ENCODE measurements around the gene LRP8.

Gene LRP8

DNA sequence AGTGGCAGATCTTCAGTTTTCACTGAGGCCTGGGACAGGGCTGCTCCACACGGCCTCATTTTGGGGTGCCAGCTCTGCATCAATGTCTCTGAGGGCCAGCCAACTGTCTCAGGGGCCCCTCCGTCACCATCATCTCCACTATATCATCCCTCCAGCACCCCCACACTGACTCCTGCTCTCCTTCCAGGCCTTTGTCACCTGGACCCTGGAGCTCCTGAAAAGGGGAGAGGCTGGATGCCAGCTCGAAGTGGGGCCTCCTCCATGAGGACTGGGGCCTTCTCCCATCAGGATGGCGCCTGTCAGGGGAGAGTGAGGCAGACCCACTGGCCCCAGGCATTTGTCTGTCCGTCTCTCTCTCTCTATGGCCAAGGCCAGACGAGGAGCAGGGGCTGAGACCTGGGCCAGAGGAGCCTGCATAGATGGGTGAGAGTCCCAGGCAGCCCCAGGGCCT is 44.7 kb upstream of the LRP8 start:
- no peak for DNase-seq
- H3K36me3 ChIP-seq (replicated peaks; ENCODE audit: insufficient read depth, low read length): no peaks in the 10 kb centered on the region
- no peaks in the 10 kb centered on the region for H3F3A ChIP-seq (ENCODE audit: insufficient read depth, low read length)
- TF ChIP-seq, protein P1, sequence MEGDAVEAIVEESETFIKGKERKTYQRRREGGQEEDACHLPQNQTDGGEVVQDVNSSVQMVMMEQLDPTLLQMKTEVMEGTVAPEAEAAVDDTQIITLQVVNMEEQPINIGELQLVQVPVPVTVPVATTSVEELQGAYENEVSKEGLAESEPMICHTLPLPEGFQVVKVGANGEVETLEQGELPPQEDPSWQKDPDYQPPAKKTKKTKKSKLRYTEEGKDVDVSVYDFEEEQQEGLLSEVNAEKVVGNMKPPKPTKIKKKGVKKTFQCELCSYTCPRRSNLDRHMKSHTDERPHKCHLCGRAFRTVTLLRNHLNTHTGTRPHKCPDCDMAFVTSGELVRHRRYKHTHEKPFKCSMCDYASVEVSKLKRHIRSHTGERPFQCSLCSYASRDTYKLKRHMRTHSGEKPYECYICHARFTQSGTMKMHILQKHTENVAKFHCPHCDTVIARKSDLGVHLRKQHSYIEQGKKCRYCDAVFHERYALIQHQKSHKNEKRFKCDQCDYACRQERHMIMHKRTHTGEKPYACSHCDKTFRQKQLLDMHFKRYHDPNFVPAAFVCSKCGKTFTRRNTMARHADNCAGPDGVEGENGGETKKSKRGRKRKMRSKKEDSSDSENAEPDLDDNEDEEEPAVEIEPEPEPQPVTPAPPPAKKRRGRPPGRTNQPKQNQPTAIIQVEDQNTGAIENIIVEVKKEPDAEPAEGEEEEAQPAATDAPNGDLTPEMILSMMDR (IDR thresholded peaks at IDR 0.05; ENCODE audit: low read length): no peak
- no peak for TF ChIP-seq EZH2phosphoT487 (IDR thresholded peaks at IDR 0.05; ENCODE audit: low read length)
- no peak for TF ChIP-seq EZH2 (optimal IDR thresholded peaks at IDR 0.05; ENCODE audit: low read depth, low read length)
- H3K79me2 ChIP-seq (ENCODE audit: low read length): no peaks in the 10 kb centered on the region
- H3K9ac ChIP-seq (ENCODE audit: low read length): no peak overlapping the region
- H4K20me1 ChIP-seq (ENCODE audit: insufficient read depth, low read length): no peaks in the 10 kb centered on the region
- H3K4me3 ChIP-seq (ENCODE audit: low read length): no peak overlapping the region
- H2AFZ ChIP-seq (ENCODE audit: low read length): no peak overlapping the region
- H3K9me2 ChIP-seq (replicated peaks; ENCODE audit: insufficient read depth, low read length): no peaks in the 10 kb centered on the region
- H3K9me3 ChIP-seq (replicated peaks; ENCODE audit: insufficient read depth, low read length): no peaks in the 10 kb centered on the region
- no peak overlapping the region for H3K27ac ChIP-seq (ENCODE audit: low read length)
- peaks cover 8% of the 10 kb centered on the region for H3K4me1 ChIP-seq (ENCODE audit: low read length)
- no peaks in the 10 kb centered on the region for H3K27me3 ChIP-seq (replicated peaks; ENCODE audit: insufficient read depth, low read length)
- H3K4me2 ChIP-seq (ENCODE audit: low read depth, low read length): no peak overlapping the region

DNA sequence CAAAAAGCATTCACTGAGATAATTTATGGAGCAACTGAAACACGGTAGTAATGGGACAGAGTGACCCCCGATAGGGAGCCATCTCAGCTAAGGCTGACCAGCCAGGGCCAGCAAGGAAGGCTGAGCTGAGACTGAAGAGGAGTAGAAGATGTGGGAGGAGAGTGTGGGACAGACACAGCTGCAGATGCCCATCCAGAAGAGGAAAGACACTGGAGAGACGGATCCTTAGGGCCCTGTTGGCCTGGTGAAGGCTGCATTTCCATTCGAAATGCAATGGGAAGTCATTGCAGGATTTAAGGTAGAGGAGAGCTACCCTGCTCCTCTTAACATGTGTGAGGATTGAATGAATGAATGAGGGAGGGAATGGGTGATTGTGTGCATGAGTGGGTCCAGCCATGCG is 44.0 kb upstream of the LRP8 start:
- no peak overlapping the region for H3K27ac ChIP-seq (ENCODE audit: low read length)
- no peak overlapping the region for H3K9ac ChIP-seq (ENCODE audit: low read length)
- H3F3A ChIP-seq (ENCODE audit: insufficient read depth, low read length): no peaks in the 10 kb centered on the region
- no peaks in the 10 kb centered on the region for H3K9me3 ChIP-seq (replicated peaks; ENCODE audit: insufficient read depth, low read length)
- H2AFZ ChIP-seq (ENCODE audit: low read length): no peak overlapping the region
- TF ChIP-seq EZH2phosphoT487 (IDR thresholded peaks at IDR 0.05; ENCODE audit: low read length) (no peak), EZH2 (optimal IDR thresholded peaks at IDR 0.05; ENCODE audit: low read depth, low read length) (no peak)
- TF ChIP-seq, protein P1 (IDR thresholded peaks at IDR 0.05; ENCODE audit: low read length): no peak
- H3K4me1 ChIP-seq (ENCODE audit: low read length): peaks cover 8% of the 10 kb centered on the region
- H3K4me3 ChIP-seq (ENCODE audit: low read length): no peak overlapping the region
- H3K36me3 ChIP-seq (replicated peaks; ENCODE audit: insufficient read depth, low read length): no peaks in the 10 kb centered on the region
- DNase-seq: no peak
- no peaks in the 10 kb centered on the region for H3K27me3 ChIP-seq (replicated peaks; ENCODE audit: insufficient read depth, low read length)
- H3K79me2 ChIP-seq (ENCODE audit: low read length): no peaks in the 10 kb centered on the region
- no peaks in the 10 kb centered on the region for H3K9me2 ChIP-seq (replicated peaks; ENCODE audit: insufficient read depth, low read length)
- H4K20me1 ChIP-seq (ENCODE audit: insufficient read depth, low read length): no peaks in the 10 kb centered on the region
- H3K4me2 ChIP-seq (ENCODE audit: low read depth, low read length): no peak overlapping the region

DNA sequence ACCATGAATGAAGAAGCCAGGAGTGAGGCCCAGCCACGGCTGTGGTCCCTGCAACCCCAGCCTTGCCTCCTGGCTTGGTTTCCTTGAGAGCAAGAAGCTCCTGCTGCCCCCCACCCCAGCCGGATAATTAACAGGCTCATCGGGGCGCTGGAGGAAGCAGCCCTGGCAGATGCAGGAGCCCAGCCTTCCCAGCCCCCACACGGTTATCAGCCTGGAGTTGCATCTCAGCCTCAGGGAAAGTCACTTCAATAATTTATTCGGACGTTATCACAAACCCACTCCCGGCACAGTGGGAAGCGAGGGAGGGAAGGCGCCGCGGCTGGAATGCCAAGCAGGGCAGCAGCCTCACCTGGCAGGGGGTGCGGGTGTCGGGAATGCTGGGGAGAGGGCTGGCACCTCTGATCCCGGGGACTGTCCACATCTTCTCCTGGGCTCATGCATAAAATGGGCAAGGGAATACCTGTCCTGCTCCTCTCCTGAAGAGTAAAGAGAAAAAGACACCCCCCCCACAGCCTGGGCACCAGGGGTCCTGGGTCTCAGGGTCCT is 43.3 kb upstream of the LRP8 start:
- Histone ChIP-seq H3K79me2 (ENCODE audit: low read length) (no peaks in the 10 kb centered on the region), H3K4me2 (ENCODE audit: low read depth, low read length) (no peak overlapping the region), H2AFZ (ENCODE audit: low read length) (no peak overlapping the region), H4K20me1 (ENCODE audit: insufficient read depth, low read length) (no peaks in the 10 kb centered on the region), H3K4me1 (ENCODE audit: low read length) (peaks cover 8% of the 10 kb centered on the region), H3K9me2 (replicated peaks; ENCODE audit: insufficient read depth, low read length) (no peaks in the 10 kb centered on the region), H3K36me3 (replicated peaks; ENCODE audit: insufficient read depth, low read length) (no peaks in the 10 kb centered on the region), H3K27me3 (replicated peaks; ENCODE audit: insufficient read depth, low read length) (no peaks in the 10 kb centered on the region), H3K9me3 (replicated peaks; ENCODE audit: insufficient read depth, low read length) (no peaks in the 10 kb centered on the region), H3K9ac (ENCODE audit: low read length) (no peak overlapping the region), H3F3A (ENCODE audit: insufficient read depth, low read length) (no peaks in the 10 kb centered on the region), H3K27ac (ENCODE audit: low read length) (no peak overlapping the region), H3K4me3 (ENCODE audit: low read length) (no peak overlapping the region)
- no peak for TF ChIP-seq EZH2 (optimal IDR thresholded peaks at IDR 0.05; ENCODE audit: low read depth, low read length)
- TF ChIP-seq EZH2phosphoT487 (IDR thresholded peaks at IDR 0.05; ENCODE audit: low read length): no peak
- TF ChIP-seq, protein P1 (IDR thresholded peaks at IDR 0.05; ENCODE audit: low read length): no peak
- DNase-seq: no peak

Measured in MM.1S (cell line).